OCI-LY7 (cell line): ENCODE measurements around the gene METTL4. TPM values are rescaled to one million over a fixed set of nuclear protein-coding genes. Genes with fewer than 3 reads are reported as not detected.

Experiments
- BruUV-seq: library from RNA; stranded (reverse); fragments of 400-500 nt; replicated peaks from 2 replicates; lab custom pipeline; 2021; lab: Mats Ljungman, UMichigan
- CTCF ChIA-PET: fragments of 300-600 bp; sonication (Branson Sonifier 250); formaldehyde crosslinking; loops from one replicate; lab custom pipeline; 2022; ENCODE audit warnings: antibody characterized with exemption; ENCODE audit not compliant: unreplicated experiment; lab: Charles Lee
- POLR2A ChIA-PET: fragments of 300-600 bp; sonication (Branson Sonifier 250); formaldehyde crosslinking; loops from one replicate; lab custom pipeline; 2022; ENCODE audit warnings: antibody characterized with exemption; lab: Charles Lee
- DNase-seq: peaks from one replicate; pipeline ENCODE4 v3.0.0-alpha.2; 2015; ENCODE audit warnings: low spot score
- H2AFZ ChIP-seq: fragments of 200-600 bp; sonication (generic), shearing (Covaris generic); 2 replicates; pipeline ENCODE4 v1.6.1; 2014; ENCODE audit warnings: mild to moderate bottlenecking, antibody characterized with exemption, low read length, moderate library complexity
- H3K27ac ChIP-seq: fragments of 200-600 bp; sonication (generic); 2 replicates; pipeline ENCODE4 v1.5.1; 2014; ENCODE audit warnings: mixed run types, low read depth, mild to moderate bottlenecking, moderate library complexity, low read length, inconsistent platforms; ENCODE audit not compliant: poor library complexity, severe bottlenecking
- H3K36me3 ChIP-seq: fragments of 200-600 bp; sonication (generic); 2 replicates; pipeline ENCODE4 v1.6.1; 2014; ENCODE audit warnings: mild to moderate bottlenecking, antibody characterized with exemption, low read length, moderate library complexity, mixed read lengths; ENCODE audit not compliant: insufficient read depth
- H3K4me1 ChIP-seq: fragments of 200-600 bp; sonication (generic); 2 replicates; pipeline ENCODE4 v1.5.1; 2014; ENCODE audit warnings: mild to moderate bottlenecking, low read length; ENCODE audit not compliant: insufficient read depth, poor library complexity, severe bottlenecking
- H3K4me2 ChIP-seq: fragments of 200-600 bp; sonication (generic); 2 replicates; pipeline ENCODE4 v1.6.1; 2014; ENCODE audit warnings: mild to moderate bottlenecking, low read length
- H3K4me3 ChIP-seq: fragments of 200-600 bp; sonication (generic); 2 replicates; pipeline ENCODE4 v1.5.1; 2014; ENCODE audit warnings: mild to moderate bottlenecking, low read depth, low read length; ENCODE audit not compliant: poor library complexity, severe bottlenecking
- H3K79me2 ChIP-seq: fragments of 200-600 bp; sonication (generic); 2 replicates; pipeline ENCODE4 v1.6.1; 2016; ENCODE audit warnings: low read depth, mild to moderate bottlenecking, low read length, moderate library complexity, mixed read lengths; ENCODE audit not compliant: insufficient read depth
- H3K9me2 ChIP-seq: fragments of 200-600 bp; sonication (generic); 2 replicates; pipeline ENCODE4 v1.6.1; 2016; ENCODE audit warnings: mild to moderate bottlenecking, low read length, mixed read lengths; ENCODE audit not compliant: insufficient read depth
- H3K9me3 ChIP-seq: fragments of 200-600 bp; sonication (generic); 2 replicates; pipeline ENCODE4 v1.6.1; 2014; ENCODE audit warnings: mild to moderate bottlenecking, mixed run types, low read length, mixed read lengths
- H4K20me1 ChIP-seq: fragments of 200-600 bp; sonication (generic); 2 replicates; pipeline ENCODE4 v1.6.1; 2014; ENCODE audit warnings: mild to moderate bottlenecking, antibody characterized with exemption, low read length, moderate library complexity, mixed read lengths; ENCODE audit not compliant: insufficient read depth
- EZH2phosphoT487 ChIP-seq: fragments of 200-600 bp; sonication (generic); IDR thresholded peaks from 2 replicates; pipeline ENCODE4 v1.6.1; 2018; ENCODE audit warnings: low read depth, borderline replicate concordance, mild to moderate bottlenecking, mixed run types, antibody characterized with exemption, low read length, moderate library complexity, mixed read lengths
- intact Hi-C: fragments of 100-400 bp; cut with micrococcal nuclease; formaldehyde crosslinking; loops from one replicate; pipeline ENCODE4 v1.10.0; 2022; ENCODE audit not compliant: unreplicated experiment
- total RNA-seq, 2 experiments: library from RNA; depleted of rRNA in 1 of 2; stranded (reverse); fragments of >200 nt in 1 of 2; shearing (Covaris generic) in 1 of 2; gene quantifications; 2 replicates each; pipeline ENCODE4 v1.2.3, GENCODE V29; 2014 to 2022
- TF ChIP-seq, protein P1 (sequence below): fragments of 200-600 bp; sonication (generic); conservative IDR thresholded peaks from 2 replicates; pipeline ENCODE4 v1.5.1; 2014; ENCODE audit warnings: mild to moderate bottlenecking, antibody characterized with exemption, low read length, moderate library complexity, mixed read lengths

Gene METTL4
- total RNA-seq, 2 experiments from 2014 or later = 11.8 to 23.7 TPM

DNA sequence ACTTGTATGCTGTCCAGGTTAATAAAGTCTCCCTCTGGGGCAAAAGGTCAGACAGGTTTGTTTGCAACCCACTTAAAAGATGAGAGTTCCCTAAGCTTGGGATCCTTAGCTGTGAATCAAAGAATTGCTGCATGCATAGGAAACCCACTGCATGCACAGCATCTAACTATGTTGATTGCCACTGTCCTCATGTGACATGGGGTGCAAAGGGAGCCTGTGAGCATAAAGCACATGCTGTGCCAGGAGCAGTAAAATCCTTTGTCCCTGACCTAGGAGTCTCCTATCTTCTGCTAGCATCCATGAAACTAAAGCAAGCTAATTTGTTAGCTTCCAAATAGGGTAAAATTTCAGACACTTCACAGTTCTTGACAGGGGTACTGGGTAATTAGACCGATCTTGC lies 13.8 kb downstream of the METTL4 start:
- ChIA-PET CTCF (no interaction called here), POLR2A (interaction anchor here (0.9 kb wide), 1 partner anchor 11 kb away, joined by 4 read pairs; no protein-coding TSS in a partner anchor)
- Histone ChIP-seq H3K9me2 (no peaks in the 10 kb centered on the region), H4K20me1 (no peaks in the 10 kb centered on the region), H3K9me3 (no peaks in the 10 kb centered on the region), H3K36me3 (peaks cover 26% of the 10 kb centered on the region), H3K4me2 (no peak overlapping the region), H3K4me3 (no peak overlapping the region), H3K27ac (no peak overlapping the region), H3K79me2 (0 out of 2 replicates have a peak, but pooled peaks cover 1% of the 10 kb centered on the region), H3K4me1 (no peaks in the 10 kb centered on the region), H2AFZ (no peak overlapping the region)
- DNase-seq = no peak
- intact Hi-C loops = no loop called here
- no TSS peak for BruUV-seq
- TF ChIP-seq, protein P1, sequence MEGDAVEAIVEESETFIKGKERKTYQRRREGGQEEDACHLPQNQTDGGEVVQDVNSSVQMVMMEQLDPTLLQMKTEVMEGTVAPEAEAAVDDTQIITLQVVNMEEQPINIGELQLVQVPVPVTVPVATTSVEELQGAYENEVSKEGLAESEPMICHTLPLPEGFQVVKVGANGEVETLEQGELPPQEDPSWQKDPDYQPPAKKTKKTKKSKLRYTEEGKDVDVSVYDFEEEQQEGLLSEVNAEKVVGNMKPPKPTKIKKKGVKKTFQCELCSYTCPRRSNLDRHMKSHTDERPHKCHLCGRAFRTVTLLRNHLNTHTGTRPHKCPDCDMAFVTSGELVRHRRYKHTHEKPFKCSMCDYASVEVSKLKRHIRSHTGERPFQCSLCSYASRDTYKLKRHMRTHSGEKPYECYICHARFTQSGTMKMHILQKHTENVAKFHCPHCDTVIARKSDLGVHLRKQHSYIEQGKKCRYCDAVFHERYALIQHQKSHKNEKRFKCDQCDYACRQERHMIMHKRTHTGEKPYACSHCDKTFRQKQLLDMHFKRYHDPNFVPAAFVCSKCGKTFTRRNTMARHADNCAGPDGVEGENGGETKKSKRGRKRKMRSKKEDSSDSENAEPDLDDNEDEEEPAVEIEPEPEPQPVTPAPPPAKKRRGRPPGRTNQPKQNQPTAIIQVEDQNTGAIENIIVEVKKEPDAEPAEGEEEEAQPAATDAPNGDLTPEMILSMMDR = no peak

DNA sequence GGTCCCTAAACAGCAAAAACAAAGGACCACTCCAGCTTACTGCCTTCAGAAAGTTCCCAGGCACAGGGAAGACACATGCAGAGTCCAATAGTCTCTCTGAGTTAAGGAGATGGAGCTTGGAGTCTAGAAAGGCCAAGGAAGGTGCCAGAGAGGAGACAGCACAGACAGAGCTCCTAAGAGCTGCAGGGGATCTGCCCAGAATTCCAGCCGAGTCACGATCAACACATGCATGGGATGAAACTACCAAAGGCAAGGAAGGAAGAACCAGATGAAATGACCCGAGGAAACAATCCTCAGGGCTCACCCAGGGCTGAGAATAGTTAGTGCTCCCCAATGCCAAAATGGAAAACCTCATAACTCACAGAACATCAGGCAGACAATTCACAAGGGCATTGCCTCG lies 15.4 kb downstream of the METTL4 start:
- Histone ChIP-seq H3K4me3 (no peak overlapping the region), H4K20me1 (no peaks in the 10 kb centered on the region), H3K4me2 (no peak overlapping the region), H3K27ac (no peak overlapping the region), H3K79me2 (no peaks in the 10 kb centered on the region), H3K4me1 (no peaks in the 10 kb centered on the region), H2AFZ (no peak overlapping the region), H3K36me3 (peaks cover 20% of the 10 kb centered on the region), H3K9me2 (no peaks in the 10 kb centered on the region), H3K9me3 (no peaks in the 10 kb centered on the region)
- TF ChIP-seq, protein P1 = no peak
- DNase-seq = no peak
- ChIA-PET POLR2A (interaction anchor here (0.5 to 1.2 kb wide), 3 partner anchors 10 to 507 kb away, joined by 3 to 4 read pairs (median 3); no protein-coding TSS in a partner anchor), CTCF (interaction anchor here (0.8 kb wide), 1 partner anchor 14 kb away, joined by 3 read pairs; no protein-coding TSS in a partner anchor)
- intact Hi-C loops = no loop called here
- no TSS peak for BruUV-seq

DNA sequence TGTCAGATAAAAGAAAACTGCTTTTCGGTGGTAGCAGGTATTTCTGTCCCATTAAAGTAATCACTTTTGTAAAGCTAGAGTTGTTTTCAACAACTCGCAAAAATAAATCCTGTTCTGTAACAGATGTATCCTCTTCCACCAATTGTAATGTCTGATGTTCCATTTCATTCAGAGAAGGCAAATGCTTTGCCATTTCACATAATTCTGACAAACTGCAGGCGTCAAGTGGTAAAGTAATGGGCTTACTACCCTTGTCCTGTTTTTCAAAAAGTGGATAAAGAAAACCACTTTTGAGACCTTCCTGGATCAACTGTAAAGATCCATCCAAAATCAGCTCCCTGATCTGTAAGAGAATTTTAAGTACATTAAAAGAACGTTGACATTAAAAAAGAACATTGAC lies 16.6 kb downstream of the METTL4 start:
- TF ChIP-seq, protein P1 = no peak
- no peak for TF ChIP-seq EZH2phosphoT487
- Histone ChIP-seq H3K4me3 (no peak overlapping the region), H3K9me3 (no peaks in the 10 kb centered on the region), H3K4me2 (no peak overlapping the region), H4K20me1 (no peaks in the 10 kb centered on the region), H2AFZ (no peak overlapping the region), H3K4me1 (no peaks in the 10 kb centered on the region), H3K27ac (no peak overlapping the region), H3K9me2 (no peaks in the 10 kb centered on the region), H3K79me2 (no peaks in the 10 kb centered on the region), H3K36me3 (peaks cover 23% of the 10 kb centered on the region)
- CTCF ChIA-PET = no interaction called here
- no peak for DNase-seq
- BruUV-seq = no TSS peak
- POLR2A ChIA-PET = interaction anchor here (0.6 to 1.5 kb wide), 6 partner anchors 8 to 225 kb away, joined by 3 to 5 read pairs (median 4); partner anchors contain the start of genes METTL4 and NDC80
- intact Hi-C loops = no loop called here
